Astrocyte of the cerebellum (primary cell): ENCODE data around the gene PDE7B.
A peak's percentile ranks its signal among the peaks of the same experiment; 100 is the strongest.

Source experiments
- DNase-seq: peaks from one replicate; pipeline ENCODE4 v3.0.0-alpha.2; 2011; ENCODE audit warnings: low read depth
- H3K4me3 ChIP-seq: 2 replicates; pipeline ENCODE4 v1.5.1; 2011; ENCODE audit warnings: mild to moderate bottlenecking, low read depth, low read length, moderate library complexity
- CTCF ChIP-seq: IDR thresholded peaks from 2 replicates; pipeline ENCODE4 v1.5.1; 2012; ENCODE audit warnings: low read length, low read depth, moderate library complexity, mild to moderate bottlenecking; ENCODE audit errors: missing control alignments
- in situ Hi-C: cut with HindIII; loops from 2 replicates; pipeline ENCODE4 v1.10.0; 2017; ENCODE audit warnings: low sequenced_read_pairs

The PDE7B gene

GRCh38 chr6:135910790-135911618 is 59.5 kb downstream of the PDE7B start:
- DNase-seq, result no peak
- H3K4me3 ChIP-seq, result no peak overlapping the region
- in situ Hi-C loops, result no loop called here
- TF ChIP-seq CTCF, result no peak

- in situ Hi-C loops, result no loop called here
- TF ChIP-seq CTCF, result no peak
- DNase-seq, result no peak
Observed at GRCh38 chr6:135913785-135914184, 62.3 kb downstream of the PDE7B start.

GRCh38 chr6:135919026-135919425 is 67.5 kb downstream of the PDE7B start:
- no peak for DNase-seq
- no peak for TF ChIP-seq CTCF

More at GRCh38 chr6:135913785-135914184, 62.3 kb downstream of the PDE7B start:
- no peak overlapping the region for H3K4me3 ChIP-seq

GRCh38 chr6:135920689-135921088 is 69.2 kb downstream of the PDE7B start:
- in situ Hi-C loops, result no loop called here
- no peak overlapping the region for H3K4me3 ChIP-seq
- no peak for TF ChIP-seq CTCF
- DNase-seq, result no peak

More at GRCh38 chr6:135919026-135919425, 67.5 kb downstream of the PDE7B start:
- H3K4me3 ChIP-seq, result no peak overlapping the region
- in situ Hi-C loops, result no loop called here

DNA sequence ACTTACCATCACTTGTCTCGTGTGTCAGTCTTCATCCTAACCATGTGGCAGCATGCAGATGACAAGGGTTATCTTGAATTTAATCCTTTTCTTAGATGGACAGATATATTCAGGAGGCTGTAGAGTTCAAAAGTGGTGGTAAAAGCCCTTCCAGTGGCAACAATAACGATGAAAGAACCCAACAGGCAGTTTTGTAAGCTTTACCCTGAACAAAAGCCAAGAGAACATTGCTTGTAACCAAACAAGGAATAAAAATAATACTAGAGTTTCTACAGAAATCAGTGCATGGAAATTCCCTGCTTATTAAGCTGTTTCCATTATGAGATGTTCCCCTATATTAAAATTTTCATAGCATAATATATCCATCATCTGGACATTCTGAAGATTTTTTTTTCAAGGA is 69.7 kb downstream of the PDE7B start:
- in situ Hi-C loops, result no loop called here
- DNase-seq, result no peak
- TF ChIP-seq CTCF, result no peak
- H3K4me3 ChIP-seq, result no peak overlapping the region

GRCh38 chr6:135922174-135922573 is 70.7 kb downstream of the PDE7B start:
- DNase-seq, result peak; percentile 98
- no peak overlapping the region for H3K4me3 ChIP-seq
- in situ Hi-C loops, result no loop called here
- no peak for TF ChIP-seq CTCF

DNA sequence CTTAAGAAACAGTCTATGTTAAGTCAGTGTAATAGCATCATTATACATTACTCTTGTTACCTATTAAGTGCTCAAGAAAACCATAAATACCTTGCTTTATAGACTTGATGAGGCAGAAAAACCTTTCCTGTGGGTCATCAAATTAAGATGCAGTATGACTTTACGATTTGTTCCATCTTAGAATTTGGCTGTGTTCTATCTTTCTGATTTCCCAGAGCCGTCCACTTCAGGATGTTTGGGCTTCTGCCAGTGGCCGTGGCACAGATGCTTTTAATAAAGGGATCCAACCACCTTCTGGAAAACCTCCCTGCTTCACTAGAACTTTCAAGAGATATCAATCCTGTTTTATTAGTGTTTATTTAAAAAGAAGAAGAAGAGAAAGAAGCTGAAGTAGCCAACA is 71.2 kb downstream of the PDE7B start:
- no peak overlapping the region for H3K4me3 ChIP-seq
- in situ Hi-C loops, result no loop called here
- DNase-seq, result peak; percentile 92
- no peak for TF ChIP-seq CTCF
